Aorta (tissue), 5 donors: ENCODE measurements around the gene PTPRG. TPM values are rescaled to one million over a fixed set of nuclear protein-coding genes. Genes with fewer than 3 reads are reported as not detected.

Experiments used
- ATAC-seq: fragments of 200-7000 bp; cut with Tn5 transposase; one replicate; pipeline ENCODE4 v1.9.1; 2022; ENCODE audit warnings: moderate library complexity; ENCODE audit not compliant: low FRiP score
- DNase-seq, 2 donors: peaks; one replicate each; pipeline ENCODE4 v3.0.0-alpha.2; 2020
- H3K27ac ChIP-seq, 2 donors: one replicate each; pipeline ENCODE4 v1.5.1; 2013; ENCODE audit warnings: low read length in 2 of 2, mild to moderate bottlenecking in 2 of 2, moderate library complexity in 2 of 2, control low read depth in 1 of 2, inconsistent platforms in 1 of 2, low read depth in 1 of 2
- H3K27me3 ChIP-seq, 2 donors: one replicate each; pipeline ENCODE4 v1.6.1; 2013; ENCODE audit warnings: control low read depth in 1 of 2, low read length in 1 of 2, mild to moderate bottlenecking in 1 of 2, moderate library complexity in 1 of 2; ENCODE audit not compliant: insufficient read depth in 2 of 2, control insufficient read depth in 1 of 2
- H3K36me3 ChIP-seq, 2 donors: one replicate each; pipeline ENCODE4 v1.6.1; 2013; ENCODE audit warnings: control low read depth in 1 of 2, low read length in 1 of 2, mild to moderate bottlenecking in 1 of 2; ENCODE audit not compliant: insufficient read depth in 2 of 2, control insufficient read depth in 1 of 2
- H3K4me1 ChIP-seq, 2 donors: one replicate each; pipeline ENCODE4 v1.6.1; 2013; ENCODE audit warnings: low read length in 2 of 2, control low read depth in 1 of 2, mild to moderate bottlenecking in 1 of 2, moderate library complexity in 1 of 2; ENCODE audit not compliant: insufficient read depth in 2 of 2, control insufficient read depth in 1 of 2
- H3K4me3 ChIP-seq, 2 donors: one replicate each; pipeline ENCODE4 v1.5.1; 2013; ENCODE audit warnings: low read length in 2 of 2, control low read depth in 1 of 2, mild to moderate bottlenecking in 1 of 2
- H3K9me3 ChIP-seq: one replicate; pipeline ENCODE4 v1.6.1; 2013; ENCODE audit warnings: mild to moderate bottlenecking, low read length; ENCODE audit not compliant: control insufficient read depth
- WGBS, 2 donors: extraction: QIAGEN DNeasy Blood & Tissue Kit; methylation state at CpG; one replicate each; pipeline ENCODE4 v1.1.7; 2013; 5-methylcytosine and 5-hydroxymethylcytosine counted together
- intact Hi-C, 2 donors: fragments of 100-400 bp; cut with DNase I; formaldehyde crosslinking; loops; one replicate each; pipeline versions ENCODE4 v1.14.2 to v1.15.0; 2022
- polyA plus RNA-seq, 2 donors: library from polyadenylated mRNA; stranded (reverse); fragments of 200-250 nt; gene quantifications; one replicate each; pipeline ENCODE4 v1.2.3, GENCODE V29; 2013
- total RNA-seq, 2 donors: library from RNA; stranded (reverse); fragmentation: NEBNext Ultra II Directional; extraction: Animal tissue kit (Norgen Biotek cat#: 25700); gene quantifications; one replicate each; pipeline ENCODE4 v1.2.1, GENCODE V29; 2021
- donor health status: healthy with polysubstance abuse.
- donor health status: Bipolar disorder and iron deficiency.
- donor health status: DM: no; HTN: no; CAD: no.
- donor health status: DM: no; HTN: no; CAD: no.
- donor health status: DM: yes; HTN: yes; CAD: no.

The PTPRG gene
- total and polyA plus RNA-seq, 4 donors: 5.3 to 150 (median 52.4) TPM

DNA sequence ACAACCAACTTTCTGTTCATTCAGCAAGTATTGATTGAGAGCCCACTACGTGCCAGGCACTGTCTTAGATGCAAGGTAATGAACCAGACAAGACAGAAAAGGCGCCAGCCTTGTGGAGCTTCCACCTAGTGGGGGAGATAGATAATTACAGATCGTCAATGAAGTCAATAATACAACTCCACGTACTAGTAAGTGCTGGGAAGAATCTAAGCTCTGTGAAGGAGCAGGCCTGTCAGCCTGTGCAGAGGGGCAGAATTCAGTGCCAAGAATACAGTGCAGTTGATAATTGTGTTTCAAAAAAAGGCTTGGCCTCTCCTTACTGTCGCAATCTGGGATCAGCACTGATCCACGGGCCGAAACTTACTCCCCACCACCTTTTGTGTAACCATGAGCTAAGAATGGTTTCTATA lies 625.7 kb downstream of the PTPRG start:
- Histone ChIP-seq H3K4me3 (no peak overlapping the region), H3K27me3 (no peaks in the 10 kb centered on the region), H3K36me3 (peaks cover 0 to 2% of the 10 kb centered on the region in 2 donors), H3K4me1 (no peaks in the 10 kb centered on the region), H3K27ac (peak overlapping the region in 1 of 2 donors; percentile 33), H3K9me3 (no peaks in the 10 kb centered on the region)
- WGBS, 2 donors: 50 to 54% methylated on average over 7 of the region's 7 CpGs
- peak; percentile 39 for ATAC-seq
- intact Hi-C loops: loop anchor here in 1 of 2 donors (5.0 kb wide), 2 partner anchors 340 to 625 kb away; partner anchors contain the start of gene PTPRG
- DNase-seq: no peak

DNA sequence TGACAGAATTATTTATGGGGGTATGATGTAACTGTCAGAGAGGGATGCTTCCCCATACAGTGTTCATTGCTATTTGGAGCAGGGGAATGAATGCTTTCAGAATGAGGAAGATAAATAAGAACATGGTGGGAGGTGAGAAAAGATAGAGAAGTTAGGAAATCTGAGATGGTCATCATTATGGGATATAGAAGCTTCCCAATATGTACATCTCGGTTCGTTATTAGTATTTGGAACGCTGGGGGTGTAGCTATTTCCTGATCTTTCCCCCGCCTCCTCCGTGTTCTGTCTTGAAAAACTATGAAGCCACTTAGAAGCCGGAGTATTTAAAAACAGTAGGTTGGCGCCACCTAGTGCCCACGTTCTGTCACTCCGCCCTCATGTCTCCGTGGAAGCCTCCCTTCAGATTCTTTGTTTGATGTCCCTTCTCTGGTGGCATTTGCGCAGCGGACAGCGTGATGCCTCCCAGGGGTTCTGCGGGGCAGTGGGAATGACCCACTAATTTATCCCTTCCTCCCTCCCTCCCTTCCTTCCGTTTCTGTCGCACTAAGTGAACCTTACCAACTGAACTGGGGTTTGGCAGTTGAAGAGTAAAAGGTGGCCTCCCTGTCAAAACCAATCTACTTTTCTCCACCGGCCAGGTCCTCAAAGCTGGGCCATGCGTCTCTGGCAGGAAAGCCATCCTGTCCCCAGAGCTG lies 627.5 kb downstream of the PTPRG start:
- WGBS, 2 donors: 2% methylated on average over 18 of the region's 18 CpGs
- H3K36me3 ChIP-seq: peaks cover under 1 to 2% of the 10 kb centered on the region in 2 donors
- peak; percentile 84 for ATAC-seq
- H3K4me3 ChIP-seq: no peak overlapping the region
- H3K27me3 ChIP-seq: no peaks in the 10 kb centered on the region
- no peaks in the 10 kb centered on the region for H3K9me3 ChIP-seq
- intact Hi-C loops: loop anchor here (2.0 to 5.0 kb wide), 4 partner anchors 332 to 627 kb away; partner anchors contain the start of gene PTPRG (in 1 of the 2)
- H3K27ac ChIP-seq: no peak overlapping the region
- H3K4me1 ChIP-seq: no peaks in the 10 kb centered on the region
- peak; percentile 74 to 91 for DNase-seq

DNA sequence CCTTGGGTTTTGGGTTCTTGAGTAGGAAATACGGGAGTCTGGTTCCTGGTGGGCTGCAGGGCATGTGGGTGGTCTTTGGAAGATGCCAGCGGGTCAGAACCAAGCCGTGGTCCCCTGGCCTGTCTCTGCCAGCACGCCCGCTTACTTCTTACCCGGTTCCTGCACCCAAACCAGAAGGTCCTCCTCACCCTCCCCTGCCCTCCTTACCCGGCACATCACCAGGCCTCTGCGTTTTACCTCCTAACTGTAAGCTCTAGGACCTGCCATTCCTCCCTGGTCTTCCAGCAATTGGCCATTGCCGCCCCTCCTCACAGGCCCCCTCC lies 628.0 kb downstream of the PTPRG start:
- Histone ChIP-seq H3K27ac (no peak overlapping the region), H3K9me3 (no peaks in the 10 kb centered on the region), H3K36me3 (peaks cover 2 to 5% of the 10 kb centered on the region in 2 donors), H3K4me3 (no peak overlapping the region), H3K4me1 (no peaks in the 10 kb centered on the region), H3K27me3 (no peaks in the 10 kb centered on the region)
- 84 to 89% methylated on average over 9 of the region's 9 CpGs for WGBS, 2 donors
- ATAC-seq: no peak
- DNase-seq: no peak
- intact Hi-C loops: loop anchor here (2.0 to 5.0 kb wide), 4 partner anchors 333 to 627 kb away; partner anchors contain the start of gene PTPRG (in 1 of the 2)

DNA sequence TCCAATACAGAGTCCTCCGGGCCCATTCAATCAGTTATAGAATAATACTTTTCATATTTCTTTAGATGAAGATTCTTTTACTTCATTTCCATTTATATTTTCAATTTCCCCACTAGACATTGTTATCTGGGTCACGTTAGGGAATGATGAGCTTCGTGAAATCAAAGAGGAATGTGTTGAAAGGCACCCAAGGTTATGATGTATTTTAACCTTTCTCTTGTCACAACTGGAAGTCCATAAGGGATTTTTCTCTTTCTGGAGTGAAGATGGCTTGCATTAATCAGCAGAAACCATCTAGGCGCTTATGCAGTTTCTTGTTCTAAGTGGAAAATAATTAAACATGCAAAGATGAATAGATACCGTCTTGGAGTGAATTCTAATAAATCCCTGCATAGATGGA lies 631.5 kb downstream of the PTPRG start:
- 88 to 89% methylated on average over 5 of the region's 5 CpGs for WGBS, 2 donors

DNA sequence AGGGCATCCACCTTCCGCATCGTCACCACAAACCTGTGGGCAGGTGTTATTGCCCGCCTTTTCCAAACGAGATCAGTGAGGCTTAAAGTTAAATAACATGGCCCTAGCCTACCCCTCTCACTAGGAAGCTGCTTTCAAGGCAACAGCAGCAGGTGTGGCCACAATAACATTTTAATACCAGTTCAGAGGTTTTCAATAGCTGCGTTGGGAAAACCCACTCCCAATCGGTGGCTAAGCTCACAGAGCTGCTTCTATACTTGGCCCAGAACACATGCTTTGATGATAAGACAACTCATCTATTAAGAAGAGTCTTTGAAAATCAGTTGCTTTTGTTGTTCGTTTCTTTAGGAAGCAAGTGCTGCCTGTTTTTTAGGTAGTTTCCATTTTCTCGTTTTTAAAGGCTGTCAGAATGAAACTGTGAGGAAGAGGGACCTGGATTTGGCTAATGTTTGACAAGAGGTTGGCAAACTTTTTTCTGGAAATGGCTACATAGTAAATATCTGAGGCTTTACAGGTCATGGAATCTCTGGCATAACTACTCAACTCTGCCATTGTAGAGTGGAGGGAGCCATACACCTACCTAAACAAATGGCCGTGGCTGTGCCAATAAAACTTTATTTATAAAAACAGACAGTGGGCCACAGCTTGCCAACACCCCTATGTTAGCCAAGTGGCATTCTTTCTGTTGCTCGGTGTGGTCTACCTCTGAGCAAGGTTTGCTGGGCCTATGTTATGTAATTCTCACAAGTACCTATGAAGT lies 632.4 kb downstream of the PTPRG start:
- Histone ChIP-seq H3K9me3 (no peaks in the 10 kb centered on the region), H3K27me3 (no peaks in the 10 kb centered on the region), H3K4me3 (no peak overlapping the region), H3K36me3 (peaks cover 4 to 5% of the 10 kb centered on the region in 2 donors), H3K4me1 (no peaks in the 10 kb centered on the region), H3K27ac (no peak overlapping the region)
- intact Hi-C loops: no loop called here
- ATAC-seq: no peak
- 93 to 95% methylated on average over 10 of the region's 10 CpGs for WGBS, 2 donors
- no peak for DNase-seq

More for the DNA sequence above, 631.5 kb downstream of the PTPRG start:
- H3K27ac ChIP-seq: no peak overlapping the region
- no peaks in the 10 kb centered on the region for H3K4me1 ChIP-seq
- H3K9me3 ChIP-seq: no peaks in the 10 kb centered on the region
- H3K27me3 ChIP-seq: no peaks in the 10 kb centered on the region
- H3K4me3 ChIP-seq: no peak overlapping the region
- ATAC-seq: no peak
- DNase-seq: no peak
- intact Hi-C loops: no loop called here
- peaks cover 4 to 5% of the 10 kb centered on the region in 2 donors for H3K36me3 ChIP-seq

DNA sequence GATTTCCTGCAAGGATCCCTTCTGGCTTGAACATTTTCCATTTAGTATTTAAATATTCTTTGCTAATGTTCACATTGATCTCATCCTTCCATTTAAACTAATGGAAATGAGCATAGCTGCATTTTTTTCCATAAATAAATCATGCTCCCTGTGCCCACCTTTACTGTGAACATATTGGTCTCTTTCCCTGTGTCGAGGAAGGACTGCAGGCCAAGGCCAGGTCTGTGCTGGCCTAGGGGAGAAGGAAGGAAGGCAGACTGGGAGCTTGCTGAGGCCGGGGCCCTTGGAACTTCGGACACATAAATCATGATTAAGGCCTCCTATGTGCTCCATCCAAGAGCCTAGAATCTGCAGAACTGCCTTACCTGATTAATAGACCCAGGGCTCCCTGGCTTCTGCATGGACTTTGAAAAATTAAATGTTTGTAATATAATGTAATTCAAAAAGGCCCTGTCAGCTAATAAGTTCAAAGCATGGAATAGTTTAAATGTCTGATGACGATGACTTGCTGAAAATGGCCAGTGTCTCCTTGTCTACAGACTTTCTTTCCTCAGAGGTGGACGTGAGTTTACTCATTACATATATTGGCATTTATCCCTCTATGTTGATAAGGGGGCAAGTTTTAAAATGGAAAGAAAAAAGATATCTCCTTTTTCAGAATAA lies 636.1 kb downstream of the PTPRG start:
- no peak overlapping the region for H3K27ac ChIP-seq
- H3K9me3 ChIP-seq: no peaks in the 10 kb centered on the region
- DNase-seq (no peak), ATAC-seq (no peak)
- WGBS, 2 donors: 79 to 83% methylated on average over 5 of the region's 5 CpGs
- intact Hi-C loops: no loop called here
- no peaks in the 10 kb centered on the region for H3K27me3 ChIP-seq
- no peaks in the 10 kb centered on the region for H3K4me1 ChIP-seq
- H3K4me3 ChIP-seq: no peak overlapping the region
- H3K36me3 ChIP-seq: peaks cover 3 to 5% of the 10 kb centered on the region in 2 donors

DNA sequence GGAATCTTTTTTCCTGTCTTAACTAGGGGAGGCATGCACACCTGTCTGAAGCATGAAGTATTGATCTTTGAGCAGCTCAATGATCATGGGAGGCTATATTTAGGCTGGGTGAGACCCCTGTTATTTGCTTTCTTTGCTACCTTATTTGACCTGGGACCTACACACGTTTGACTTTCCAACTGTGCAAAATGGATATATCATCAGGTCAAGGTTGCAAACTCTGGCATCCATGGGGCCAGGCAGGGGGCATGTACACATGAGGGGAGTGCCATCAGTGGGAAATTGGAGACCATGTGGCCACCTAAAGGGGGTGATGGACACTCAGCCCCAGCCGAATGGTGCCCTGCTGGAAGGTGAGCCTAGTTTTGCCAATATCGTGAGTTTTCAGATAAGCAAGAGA lies 637.8 kb downstream of the PTPRG start:
- ATAC-seq: no peak

DNA sequence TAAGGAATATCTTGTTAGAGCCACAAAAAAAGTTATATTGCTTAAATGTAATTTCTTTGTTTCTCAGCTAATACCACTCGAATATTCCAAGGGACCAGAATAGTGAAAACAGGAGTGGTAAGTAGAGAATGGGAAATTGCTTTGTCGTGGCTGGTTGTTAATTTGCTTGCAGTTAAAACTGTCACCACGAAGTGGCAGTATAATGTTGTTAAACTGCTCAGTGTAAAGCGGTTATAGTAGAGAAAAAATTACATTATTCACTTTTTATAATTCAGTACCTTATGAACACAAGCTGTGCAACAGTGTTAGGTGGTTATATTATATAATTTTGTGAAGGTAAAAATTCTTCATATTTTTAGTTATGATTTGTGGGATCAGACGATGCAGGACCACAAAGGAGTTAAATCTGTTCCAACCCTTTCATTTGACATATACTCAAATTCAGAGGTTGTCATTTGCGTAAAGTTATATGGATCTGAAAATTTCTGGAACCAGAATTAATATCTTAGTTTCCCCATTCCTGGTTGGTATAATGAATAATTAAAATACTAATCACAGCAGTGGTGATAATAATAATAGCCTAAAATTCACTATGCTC lies 640.2 kb downstream of the PTPRG start:
- Histone ChIP-seq H3K27ac (no peak overlapping the region), H3K27me3 (no peaks in the 10 kb centered on the region), H3K36me3 (peaks cover 0 to 2% of the 10 kb centered on the region in 2 donors), H3K4me1 (no peaks in the 10 kb centered on the region), H3K4me3 (no peak overlapping the region), H3K9me3 (no peaks in the 10 kb centered on the region)
- ATAC-seq (no peak), DNase-seq (no peak)
- intact Hi-C loops: loop anchor here in 1 of 2 donors (10.0 kb wide), 1 partner anchor 363 kb away; no protein-coding TSS in a partner anchor
- 34% methylated on average over 6 of the region's 6 CpGs for WGBS, 2 donors

More for the DNA sequence above, 637.8 kb downstream of the PTPRG start:
- intact Hi-C loops: no loop called here
- Histone ChIP-seq H3K9me3 (no peaks in the 10 kb centered on the region), H3K27ac (no peak overlapping the region), H3K4me3 (no peak overlapping the region), H3K36me3 (peaks cover 1 to 4% of the 10 kb centered on the region in 2 donors), H3K4me1 (no peaks in the 10 kb centered on the region), H3K27me3 (no peaks in the 10 kb centered on the region)
- 74 to 76% methylated on average over 3 of the region's 3 CpGs for WGBS, 2 donors
- DNase-seq: no peak
